SK-N-SH (cell line): ENCODE data around the gene MANSC1. TPM values are rescaled to one million over a fixed set of nuclear protein-coding genes. Genes with fewer than 3 reads are reported as not detected.

Experiments
- polyA plus RNA-seq, 3 experiments: library from polyadenylated mRNA; depleted of rRNA; stranded (reverse); fragments of >200 nt; gene quantifications; 2 replicates each; pipeline ENCODE4 v1.2.3, GENCODE V29; 2012
- small RNA-seq, 7 experiments: library from RNA; depleted of rRNA; stranded (forward); fragments of <200 nt; gene quantifications; one replicate each; pipeline ENCODE3, GENCODE V24; 2012

The MANSC1 gene
- polyA plus RNA-seq, 1 of the 3 experiments (the other 2 are of a cell fraction) = 2.9 TPM

Small RNAs within 50 kb of the gene (small RNA-seq; reads per million reads assigned to genes)
- 0 to 0.52 (median 0) reads per million in 7 experiments for gene RNU6-318P

Other genes with a start within 250 kb of the MANSC1 start
- gene LRP6, start 83.2 kb downstream of the MANSC1 start, polyA plus RNA-seq (2012; rRNA removed) = 13.7 and 15.3 TPM in 2 replicates
- gene BORCS5, start 6.8 kb upstream of the MANSC1 start, polyA plus RNA-seq (2012; rRNA removed) = 13.6 and 16.3 TPM in 2 replicates
- gene DUSP16, start 212.6 kb upstream of the MANSC1 start, polyA plus RNA-seq (2012; rRNA removed) = 7.1 and 8.5 TPM in 2 replicates